Astrocyte of the cerebellum (primary cell): ENCODE results near the gene KIRREL3.

ENCODE experiments used
- DNase-seq: peaks from one replicate; pipeline ENCODE4 v3.0.0-alpha.2; 2011; ENCODE audit warnings: low read depth
- H3K4me3 ChIP-seq: 2 replicates; pipeline ENCODE4 v1.5.1; 2011; ENCODE audit warnings: mild to moderate bottlenecking, low read depth, low read length, moderate library complexity
- in situ Hi-C: cut with HindIII; loops from 2 replicates; pipeline ENCODE4 v1.10.0; 2017; ENCODE audit warnings: low sequenced_read_pairs
- TF ChIP-seq, protein P1 (sequence below): IDR thresholded peaks from 2 replicates; pipeline ENCODE4 v1.5.1; 2012; ENCODE audit warnings: low read length, low read depth, moderate library complexity, mild to moderate bottlenecking; ENCODE audit errors: missing control alignments

Gene KIRREL3

DNA sequence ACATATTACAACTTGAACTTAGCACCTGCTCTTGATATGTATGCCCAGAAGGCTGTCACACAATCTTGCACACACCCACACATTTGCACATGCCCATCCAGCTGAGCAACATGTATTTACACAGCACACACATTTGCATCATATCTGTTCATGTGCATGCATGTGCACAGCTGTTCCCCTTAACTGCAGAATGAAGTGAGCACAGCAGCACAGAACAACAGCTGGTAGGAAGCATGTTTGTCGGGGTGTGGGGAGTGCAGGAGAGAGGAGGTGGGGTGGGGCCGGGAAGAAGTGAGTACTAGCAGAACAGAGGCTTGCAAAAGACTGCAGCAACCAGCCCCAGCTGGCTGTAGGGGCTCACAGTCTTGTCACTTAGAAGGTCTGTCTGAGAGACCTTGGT lies 296.5 kb downstream of the KIRREL3 start:
- TF ChIP-seq, protein P1, sequence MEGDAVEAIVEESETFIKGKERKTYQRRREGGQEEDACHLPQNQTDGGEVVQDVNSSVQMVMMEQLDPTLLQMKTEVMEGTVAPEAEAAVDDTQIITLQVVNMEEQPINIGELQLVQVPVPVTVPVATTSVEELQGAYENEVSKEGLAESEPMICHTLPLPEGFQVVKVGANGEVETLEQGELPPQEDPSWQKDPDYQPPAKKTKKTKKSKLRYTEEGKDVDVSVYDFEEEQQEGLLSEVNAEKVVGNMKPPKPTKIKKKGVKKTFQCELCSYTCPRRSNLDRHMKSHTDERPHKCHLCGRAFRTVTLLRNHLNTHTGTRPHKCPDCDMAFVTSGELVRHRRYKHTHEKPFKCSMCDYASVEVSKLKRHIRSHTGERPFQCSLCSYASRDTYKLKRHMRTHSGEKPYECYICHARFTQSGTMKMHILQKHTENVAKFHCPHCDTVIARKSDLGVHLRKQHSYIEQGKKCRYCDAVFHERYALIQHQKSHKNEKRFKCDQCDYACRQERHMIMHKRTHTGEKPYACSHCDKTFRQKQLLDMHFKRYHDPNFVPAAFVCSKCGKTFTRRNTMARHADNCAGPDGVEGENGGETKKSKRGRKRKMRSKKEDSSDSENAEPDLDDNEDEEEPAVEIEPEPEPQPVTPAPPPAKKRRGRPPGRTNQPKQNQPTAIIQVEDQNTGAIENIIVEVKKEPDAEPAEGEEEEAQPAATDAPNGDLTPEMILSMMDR = no peak
- no peak for DNase-seq
- in situ Hi-C loops = no loop called here
- H3K4me3 ChIP-seq = no peak overlapping the region

DNA sequence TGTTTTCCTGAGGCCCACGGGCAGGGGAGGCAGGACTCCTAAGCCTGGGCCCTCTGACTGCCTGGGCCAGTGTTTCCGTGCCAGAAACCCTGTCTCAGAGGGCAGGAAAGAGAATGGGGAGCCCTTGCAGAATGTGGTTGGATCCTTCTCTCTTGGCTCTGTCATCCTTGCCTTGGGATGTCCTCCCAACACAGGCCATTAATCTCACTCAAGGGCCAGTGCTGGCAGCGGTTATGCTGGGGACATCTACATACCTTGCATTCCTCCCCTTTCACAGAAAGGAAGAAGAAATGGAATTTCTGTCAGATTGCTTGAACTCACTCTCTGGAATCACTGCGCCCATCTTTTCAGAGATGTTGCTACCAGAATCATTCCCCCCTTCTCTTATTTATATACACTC lies 296.9 kb downstream of the KIRREL3 start:
- H3K4me3 ChIP-seq = no peak overlapping the region
- TF ChIP-seq, protein P1 = no peak
- in situ Hi-C loops = no loop called here
- no peak for DNase-seq

DNA sequence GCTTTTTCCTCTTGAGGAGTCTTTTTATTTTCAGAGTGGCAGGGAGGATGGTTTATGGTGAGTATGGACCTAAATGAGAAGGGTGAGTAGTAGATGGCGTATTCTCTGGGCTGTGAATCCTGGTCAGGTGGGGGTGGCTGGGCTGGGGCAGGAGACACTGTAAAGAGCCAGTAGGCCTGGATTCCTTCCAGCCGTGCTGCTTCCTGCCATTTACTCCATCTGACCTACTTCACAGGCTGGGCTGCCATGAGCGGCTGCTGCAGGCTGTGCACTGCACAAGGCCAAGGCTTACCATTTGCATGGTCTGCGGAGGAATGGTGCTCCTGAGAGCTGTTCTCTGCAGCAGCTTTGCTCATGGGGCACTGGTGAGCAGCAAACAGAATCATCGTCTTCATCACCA lies 297.6 kb downstream of the KIRREL3 start:
- no peak for DNase-seq
- H3K4me3 ChIP-seq = no peak overlapping the region
- in situ Hi-C loops = no loop called here
- TF ChIP-seq, protein P1 = no peak

DNA sequence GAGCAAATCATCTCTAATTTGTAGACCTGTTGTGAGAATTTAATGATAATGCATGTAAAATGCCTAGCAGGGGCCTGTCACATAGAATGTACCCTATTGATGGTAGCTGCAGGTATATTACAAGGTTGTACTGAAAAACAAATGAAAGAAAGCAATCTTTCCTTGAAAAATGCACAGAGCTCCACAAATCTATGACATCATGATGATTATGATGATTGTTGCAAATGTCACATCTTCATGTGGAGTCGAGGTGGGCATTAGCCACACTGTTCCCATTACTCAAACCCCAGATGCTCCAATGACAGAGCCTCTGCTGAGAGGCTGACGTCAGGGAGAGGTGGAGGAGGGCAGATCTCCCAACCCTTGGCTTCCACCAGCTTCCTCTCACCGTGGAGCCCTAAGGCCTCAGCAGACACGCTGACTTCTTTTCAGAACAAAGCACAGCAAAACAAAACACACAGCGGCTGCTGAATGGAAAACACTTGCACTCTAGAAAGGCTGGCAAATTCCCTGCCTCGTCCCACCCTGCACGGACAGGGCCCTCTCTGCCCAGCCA lies 298.3 kb downstream of the KIRREL3 start:
- TF ChIP-seq, protein P1 = no peak
- DNase-seq = no peak
- H3K4me3 ChIP-seq = no peak overlapping the region
- in situ Hi-C loops = no loop called here

DNA sequence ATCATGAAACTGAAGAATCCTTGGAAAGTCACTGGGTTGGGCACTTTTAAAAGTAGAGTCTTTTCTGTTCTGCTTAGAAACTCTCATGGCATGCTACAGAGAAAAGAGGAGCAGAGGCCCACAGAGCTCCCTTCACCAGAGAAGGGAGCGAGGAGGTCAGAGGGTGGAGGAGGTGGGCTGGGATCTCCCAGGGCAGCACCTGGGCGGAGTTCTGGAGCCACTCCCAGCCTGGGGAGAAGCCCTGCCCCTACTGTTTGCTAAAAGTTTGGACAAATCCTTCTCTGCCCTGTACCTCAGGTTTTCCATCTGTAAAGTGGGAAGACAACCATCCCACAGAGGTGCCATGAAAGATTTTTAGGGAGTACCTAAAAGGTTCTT lies 299.1 kb downstream of the KIRREL3 start:
- in situ Hi-C loops = no loop called here
- H3K4me3 ChIP-seq = no peak overlapping the region
- TF ChIP-seq, protein P1 = no peak
- no peak for DNase-seq

GRCh38 chr11:126700768-126701519 lies 299.6 kb downstream of the KIRREL3 start:
- no peak for DNase-seq
- TF ChIP-seq, protein P1 = no peak
- H3K4me3 ChIP-seq = no peak overlapping the region
- in situ Hi-C loops = no loop called here
